Upper lobe of right lung (tissue), 1 donor: ENCODE data around the gene KLHDC7B. TPM values are rescaled to one million over a fixed set of nuclear protein-coding genes. Genes with fewer than 3 reads are reported as not detected.

Source experiments
- ATAC-seq: fragments of 200-7000 bp; cut with Tn5 transposase; one replicate; pipeline ENCODE4 v1.9.1; 2020; ENCODE audit warnings: mild to moderate bottlenecking, moderate library complexity
- DNase-seq: peaks from one replicate; pipeline ENCODE4 v3.0.0-alpha.2; 2020
- H3K27ac ChIP-seq: fragments of 200-600 bp; one replicate; pipeline ENCODE4 v1.8.0; 2022
- H3K27me3 ChIP-seq: fragments of 200-600 bp; one replicate; pipeline ENCODE4 v1.8.0; 2022; ENCODE audit warnings: mild to moderate bottlenecking
- H3K36me3 ChIP-seq: fragments of 200-600 bp; one replicate; pipeline ENCODE4 v1.8.0; 2022
- H3K4me1 ChIP-seq: fragments of 200-600 bp; one replicate; pipeline ENCODE4 v1.8.0; 2022
- H3K4me3 ChIP-seq: fragments of 200-600 bp; one replicate; pipeline ENCODE4 v1.8.0; 2022; ENCODE audit warnings: mild to moderate bottlenecking
- H3K9me3 ChIP-seq: fragments of 200-600 bp; one replicate; pipeline ENCODE4 v1.8.0; 2022
- CTCF ChIP-seq: fragments of 200-600 bp; IDR thresholded peaks from one replicate; pipeline ENCODE4 v1.8.0; 2022; ENCODE audit warnings: antibody characterized with exemption
- intact Hi-C: fragments of 100-400 bp; cut with DNase I; formaldehyde crosslinking; loops from one replicate; pipeline ENCODE4 v1.11.0; 2022
- long read RNA-seq: library from polyadenylated mRNA; unstranded; transcript quantifications from one replicate; pipeline ENCODE4 v2.0.0, GENCODE V29; 2021
- total RNA-seq: library from RNA; stranded (reverse); fragmentation: NEBNext Ultra II Directional; extraction: Animal tissue kit (Norgen Biotek cat#: 25700); gene quantifications from one replicate; pipeline ENCODE4 v1.2.1, GENCODE V29; 2021
- donor health status: DM: no; HTN: yes; CAD: no; lungs with severe emphysema.

KLHDC7B gene
- total RNA-seq, result 0.69 TPM
- long read RNA-seq, result 0 reads

DNA sequence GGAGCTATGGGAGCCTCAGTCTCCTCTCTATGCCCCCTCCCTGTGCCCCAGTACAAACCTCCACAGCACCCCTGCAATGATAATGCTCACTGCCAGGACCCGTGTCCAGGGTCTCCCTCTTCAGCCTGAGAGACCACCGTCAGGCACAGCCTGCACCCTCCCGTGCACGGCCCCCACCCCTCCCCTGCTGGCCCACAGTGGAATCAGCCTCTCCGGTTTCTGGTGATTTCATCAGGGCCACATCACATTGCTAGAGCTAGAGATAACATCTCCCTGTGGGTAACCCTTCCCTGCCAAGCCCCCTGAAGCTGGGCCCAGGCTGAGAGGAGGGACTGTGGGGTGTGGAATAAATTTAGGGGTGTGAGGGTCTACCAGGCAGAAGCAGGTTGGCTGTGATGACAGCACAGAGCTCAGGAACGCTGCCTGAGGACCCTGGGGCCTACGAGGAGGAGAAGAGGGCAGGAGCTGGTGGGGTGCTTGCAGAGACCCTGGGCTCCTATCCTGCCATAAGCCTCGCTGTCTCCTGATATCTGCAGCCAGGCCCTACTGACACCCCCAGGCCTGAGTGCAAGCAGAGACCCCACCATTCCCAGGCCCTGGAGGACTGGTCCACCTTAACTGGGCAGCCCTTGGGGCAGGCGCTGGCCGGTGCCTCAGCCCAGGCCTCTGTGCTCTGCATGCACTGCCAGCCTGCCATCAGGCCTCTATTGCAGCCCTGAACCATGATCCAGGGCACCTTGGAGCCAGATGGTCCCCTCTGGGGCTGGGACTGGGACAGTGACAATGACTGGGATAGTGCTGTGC is at the start of gene KLHDC7B:
Gene KLHDC7B (plus strand): TSS at position 378 of the 804 bp plus-strand sequence. CDS start 345 bp downstream, at position 723.
- TF ChIP-seq CTCF, result no peak
- intact Hi-C loops, result no loop called here
- H3K9me3 ChIP-seq, result no peaks in the 10 kb centered on the region
- peaks cover 29% of the 10 kb centered on the region for H3K27me3 ChIP-seq
- H3K27ac ChIP-seq, result peak within 1 kb of the TSS; percentile 48
- H3K4me3 ChIP-seq, result no peak within 1 kb of the TSS
- no peaks in the 10 kb centered on the region for H3K36me3 ChIP-seq
- DNase-seq, result no peak
- ATAC-seq, result no peak
- peaks cover 33% of the 10 kb centered on the region for H3K4me1 ChIP-seq

- Histone ChIP-seq H3K4me3 (no peak overlapping the region), H3K9me3 (no peaks in the 10 kb centered on the region), H3K27ac (no peak overlapping the region), H3K27me3 (no peaks in the 10 kb centered on the region), H3K36me3 (no peaks in the 10 kb centered on the region), H3K4me1 (peaks cover 5% of the 10 kb centered on the region)
- no peak for ATAC-seq
- intact Hi-C loops, result no loop called here
- DNase-seq, result no peak
- TF ChIP-seq CTCF, result no peak
Observed at GRCh38 chr22:50497093-50497492, 48.6 kb upstream of the KLHDC7B start.

DNA sequence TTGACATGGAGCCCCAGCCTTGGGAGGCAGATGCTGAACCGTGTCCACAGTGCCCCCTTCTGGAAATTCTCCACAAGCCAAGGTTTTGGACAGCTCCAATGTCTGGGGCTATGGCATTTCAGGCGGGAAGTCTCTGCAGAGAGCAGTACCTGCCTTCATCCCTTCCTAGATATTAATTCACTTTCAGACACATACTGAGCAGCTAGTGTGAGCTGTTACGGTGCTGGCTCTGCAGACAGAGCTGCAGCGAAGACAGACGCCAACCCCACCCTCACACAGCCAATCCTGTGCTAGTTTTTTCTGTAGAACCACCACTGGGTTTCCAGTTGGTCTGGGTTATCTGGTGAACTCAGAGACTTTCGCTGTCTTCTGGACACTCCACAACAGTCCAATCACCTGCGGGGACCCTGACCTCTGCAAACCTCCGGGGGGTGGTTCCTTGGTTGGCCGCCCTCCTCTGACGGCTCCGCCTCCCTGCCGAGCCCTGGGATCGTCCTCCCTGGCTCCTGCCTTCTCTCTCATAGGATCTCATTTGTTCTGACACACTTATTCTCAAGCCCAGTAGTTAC is 47.3 kb upstream of the KLHDC7B start:
- Histone ChIP-seq H3K9me3 (no peaks in the 10 kb centered on the region), H3K4me1 (peaks cover 5% of the 10 kb centered on the region), H3K27ac (no peak overlapping the region), H3K27me3 (no peaks in the 10 kb centered on the region), H3K4me3 (no peak overlapping the region), H3K36me3 (peaks cover 12% of the 10 kb centered on the region)
- ATAC-seq (peak; percentile 94), DNase-seq (no peak)
- TF ChIP-seq CTCF, result peak; percentile 69
- intact Hi-C loops, result no loop called here

DNA sequence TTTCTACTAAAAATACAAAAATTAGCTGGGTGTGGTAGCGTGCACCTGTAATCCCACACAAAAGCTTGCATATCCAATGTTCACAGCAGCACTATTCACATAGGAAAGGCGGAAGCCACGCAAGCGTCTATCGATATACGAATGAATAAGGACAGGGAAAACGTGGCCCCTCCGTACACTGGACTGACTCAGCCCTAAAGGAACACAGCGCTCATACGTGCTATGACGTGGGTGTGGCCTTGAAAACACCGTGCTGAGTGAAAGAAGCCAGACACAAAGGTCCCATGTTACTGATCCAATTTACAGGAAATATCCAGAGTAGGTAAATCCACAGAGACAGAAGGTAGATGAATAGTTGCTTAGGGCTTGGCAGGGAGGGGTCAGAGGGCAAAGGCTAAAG is 45.2 kb upstream of the KLHDC7B start:
- no peak for ATAC-seq
- no peak for TF ChIP-seq CTCF
- intact Hi-C loops, result loop anchor here (10.0 kb wide), 1 partner anchor 236 kb away; the partner anchor contains the start of gene MAPK12

DNA sequence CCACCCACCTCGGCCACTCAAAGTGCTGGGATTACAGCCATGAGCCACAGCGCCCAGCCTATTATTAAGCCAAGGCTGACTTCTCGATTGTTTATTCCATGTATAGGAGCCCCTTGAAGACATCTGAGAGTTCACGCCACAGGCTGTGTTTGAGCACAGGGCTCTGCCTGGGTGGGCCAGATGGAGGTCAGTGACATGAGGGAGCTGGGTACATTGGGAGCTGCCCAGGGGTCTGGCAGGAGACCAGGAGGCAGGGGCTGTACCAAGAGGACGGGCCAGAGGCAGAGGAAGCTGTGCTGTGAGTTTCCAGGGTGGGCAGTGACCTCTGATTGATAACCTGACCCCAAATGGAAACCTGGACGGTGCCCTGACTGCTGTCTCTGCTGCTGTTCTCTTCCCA is 43.6 kb upstream of the KLHDC7B start:
- DNase-seq, result no peak

More for the DNA sequence above, 45.2 kb upstream of the KLHDC7B start:
- Histone ChIP-seq H3K27me3 (no peaks in the 10 kb centered on the region), H3K36me3 (peaks cover 25% of the 10 kb centered on the region), H3K9me3 (no peaks in the 10 kb centered on the region), H3K4me1 (peaks cover 5% of the 10 kb centered on the region), H3K27ac (no peak overlapping the region), H3K4me3 (no peak overlapping the region)
- DNase-seq, result no peak

More for the DNA sequence above, 43.6 kb upstream of the KLHDC7B start:
- ATAC-seq, result no peak
- Histone ChIP-seq H3K9me3 (no peaks in the 10 kb centered on the region), H3K4me1 (peaks cover 13% of the 10 kb centered on the region), H3K27ac (no peak overlapping the region), H3K27me3 (no peaks in the 10 kb centered on the region), H3K36me3 (peaks cover 29% of the 10 kb centered on the region), H3K4me3 (no peak overlapping the region)
- no peak for TF ChIP-seq CTCF
- intact Hi-C loops, result loop anchor here (10.0 kb wide), 1 partner anchor 237 kb away; the partner anchor contains the start of gene MAPK12
